GM23248 (cell line): Measurements from ENCODE around the gene TMPRSS3. TPM values are rescaled to one million over a fixed set of nuclear protein-coding genes. Genes with fewer than 3 reads are reported as not detected.

ENCODE experiments used
- DNase-seq: peaks from one replicate; pipeline ENCODE4 v3.0.0-alpha.2; 2015
- H2AFZ ChIP-seq: fragments of 200-600 bp; sonication (generic); 2 replicates; pipeline ENCODE4 v1.6.1; 2016; ENCODE audit warnings: antibody characterized with exemption
- H3F3A ChIP-seq: fragments of 200-600 bp; sonication (generic); 2 replicates; pipeline ENCODE4 v1.6.1; 2016; ENCODE audit warnings: mild to moderate bottlenecking, antibody characterized with exemption, mixed run types; ENCODE audit not compliant: insufficient read depth
- H3K27ac ChIP-seq: fragments of 200-600 bp; sonication (generic); 2 replicates; pipeline ENCODE4 v1.5.1; 2016; ENCODE audit warnings: mild to moderate bottlenecking
- H3K27me3 ChIP-seq: fragments of 200-600 bp; sonication (generic); replicated peaks from 2 replicates; pipeline ENCODE4 v1.6.1; 2016; ENCODE audit warnings: mild to moderate bottlenecking; ENCODE audit not compliant: insufficient read depth
- H3K36me3 ChIP-seq: fragments of 200-600 bp; sonication (generic); 2 replicates; pipeline ENCODE4 v1.6.1; 2016; ENCODE audit warnings: low read depth, mild to moderate bottlenecking
- H3K4me1 ChIP-seq: fragments of 200-600 bp; sonication (generic); 2 replicates; pipeline ENCODE4 v1.6.1; 2016; ENCODE audit warnings: mild to moderate bottlenecking; ENCODE audit not compliant: insufficient read depth
- H3K4me2 ChIP-seq: fragments of 200-600 bp; sonication (generic); one replicate; pipeline ENCODE4 v1.6.1; 2016; ENCODE audit warnings: mild to moderate bottlenecking; ENCODE audit not compliant: unreplicated experiment
- H3K4me3 ChIP-seq: fragments of 200-600 bp; sonication (generic); 2 replicates; pipeline ENCODE4 v1.5.1; 2016; ENCODE audit warnings: mild to moderate bottlenecking
- H3K79me2 ChIP-seq: fragments of 200-600 bp; sonication (generic); 2 replicates; pipeline ENCODE4 v1.6.1; 2016; ENCODE audit warnings: mild to moderate bottlenecking; ENCODE audit not compliant: insufficient read depth
- H3K9ac ChIP-seq: fragments of 200-600 bp; sonication (generic); 2 replicates; pipeline ENCODE4 v1.6.1; 2016; ENCODE audit warnings: mild to moderate bottlenecking
- H3K9me2 ChIP-seq: fragments of 200-600 bp; sonication (generic); 2 replicates; pipeline ENCODE4 v1.6.1; 2016; ENCODE audit warnings: mixed run types, mild to moderate bottlenecking, moderate library complexity; ENCODE audit not compliant: insufficient read depth
- H3K9me3 ChIP-seq: fragments of 200-600 bp; sonication (generic); one replicate; pipeline ENCODE4 v1.6.1; 2017; ENCODE audit warnings: low read depth
- H4K20me1 ChIP-seq: fragments of 200-600 bp; sonication (generic); 2 replicates; pipeline ENCODE4 v1.6.0; 2016; ENCODE audit not compliant: insufficient read depth
- EZH2 ChIP-seq: fragments of 200-600 bp; sonication (generic); IDR thresholded peaks from 2 replicates; pipeline ENCODE4 v1.6.1; 2018; ENCODE audit warnings: antibody characterized with exemption, mild to moderate bottlenecking; ENCODE audit not compliant: insufficient read depth, poor library complexity, severe bottlenecking
- EZH2phosphoT487 ChIP-seq: fragments of 200-600 bp; sonication (generic); IDR thresholded peaks from 2 replicates; pipeline ENCODE4 v1.6.1; 2018; ENCODE audit warnings: antibody characterized with exemption, moderate library complexity, mild to moderate bottlenecking, low read depth; ENCODE audit not compliant: insufficient read depth
- WGBS, 2 experiments: methylation state at CpG; one replicate each; pipeline ENCODE4 v1.1.6; 2015 to 2017; ENCODE audit warnings: low lambda C conversion rate in 2 of 2, low coverage in 1 of 2; ENCODE audit errors: missing lambda C conversion rate in 2 of 2; 5-methylcytosine and 5-hydroxymethylcytosine counted together
- in situ Hi-C: fragments of 300-500 bp; cut with MboI; formaldehyde crosslinking; loops from 2 replicates; pipeline ENCODE4 v1.15.0; 2020
- polyA plus RNA-seq: library from polyadenylated mRNA; unstranded; fragments of >200 nt; fragmentation: Nextera tagmentation; extraction: Ambion mirVana; gene quantifications from 2 replicates; pipeline ENCODE4 v1.2.1, GENCODE V29; 2016
- total RNA-seq: library from RNA; depleted of rRNA; stranded (reverse); fragments of >200 nt; shearing (Covaris generic); gene quantifications from 2 replicates; pipeline ENCODE4 v1.2.3, GENCODE V29; 2014

TMPRSS3 gene
- total and polyA plus RNA-seq, 2 experiments from 2014 or later, result not detected

GRCh38 chr21:42397746-42398394, 2.0 kb upstream of the TMPRSS3 start:
- Histone ChIP-seq H3K9me2 (no peaks in the 10 kb centered on the region), H3K9me3 (no peaks in the 10 kb centered on the region), H3K27ac (no peak overlapping the region), H3K9ac (no peak overlapping the region), H3K79me2 (no peaks in the 10 kb centered on the region), H3K4me2 (no peak overlapping the region), H3K27me3 (no peaks in the 10 kb centered on the region), H3K4me3 (no peak overlapping the region), H4K20me1 (no peaks in the 10 kb centered on the region), H3F3A (no peaks in the 10 kb centered on the region), H2AFZ (no peak overlapping the region), H3K36me3 (no peaks in the 10 kb centered on the region), H3K4me1 (no peaks in the 10 kb centered on the region)
- 56 to 58% methylated on average over 14 of the region's 14 CpGs for WGBS, 2 experiments
- in situ Hi-C loops, result no loop called here
- no peak for DNase-seq
- TF ChIP-seq EZH2phosphoT487, result no peak
- TF ChIP-seq EZH2, result no peak

GRCh38 chr21:42396799-42397745, 1.2 kb upstream of the TMPRSS3 start:
- Histone ChIP-seq H4K20me1 (no peaks in the 10 kb centered on the region), H3K4me3 (no peak overlapping the region), H3K79me2 (no peaks in the 10 kb centered on the region), H3K4me2 (no peak overlapping the region), H2AFZ (no peak overlapping the region), H3K27me3 (0 out of 2 replicates have a peak, but pooled peaks cover under 1% of the 10 kb centered on the region), H3K36me3 (no peaks in the 10 kb centered on the region), H3K4me1 (no peaks in the 10 kb centered on the region), H3K27ac (no peak overlapping the region), H3K9me3 (no peaks in the 10 kb centered on the region), H3F3A (no peaks in the 10 kb centered on the region), H3K9ac (no peak overlapping the region), H3K9me2 (no peaks in the 10 kb centered on the region)
- 58 to 60% methylated on average over 19 of the region's 19 CpGs for WGBS, 2 experiments
- in situ Hi-C loops, result no loop called here
- no peak for TF ChIP-seq EZH2phosphoT487
- no peak for TF ChIP-seq EZH2
- no peak for DNase-seq

GRCh38 chr21:42395302-42395701, 550 bp downstream of the TMPRSS3 start:
- DNase-seq, result no peak
- 68 to 69% methylated on average over 11 of the region's 11 CpGs for WGBS, 2 experiments
- Histone ChIP-seq H3K27ac (no peak overlapping the region), H3K27me3 (0 out of 2 replicates have a peak, but pooled peaks cover 5% of the 10 kb centered on the region), H3F3A (no peaks in the 10 kb centered on the region), H4K20me1 (no peaks in the 10 kb centered on the region), H3K4me2 (no peak overlapping the region), H3K36me3 (no peaks in the 10 kb centered on the region), H3K4me1 (no peaks in the 10 kb centered on the region), H3K9me3 (no peaks in the 10 kb centered on the region), H3K9me2 (no peaks in the 10 kb centered on the region), H2AFZ (no peak overlapping the region), H3K79me2 (no peaks in the 10 kb centered on the region), H3K9ac (no peak overlapping the region), H3K4me3 (no peak overlapping the region)
- TF ChIP-seq EZH2 (no peak), EZH2phosphoT487 (no peak)
- in situ Hi-C loops, result no loop called here

GRCh38 chr21:42393443-42393950, 2.4 kb downstream of the TMPRSS3 start:
- no peak for DNase-seq
- 66 to 69% methylated on average over 8 of the region's 8 CpGs for WGBS, 2 experiments

More at GRCh38 chr21:42393443-42393950, 2.4 kb downstream of the TMPRSS3 start:
- H3K79me2 ChIP-seq, result no peaks in the 10 kb centered on the region
- no peaks in the 10 kb centered on the region for H3K4me1 ChIP-seq
- in situ Hi-C loops, result no loop called here
- no peak overlapping the region for H3K4me3 ChIP-seq
- H3K4me2 ChIP-seq, result no peak overlapping the region
- TF ChIP-seq EZH2phosphoT487, result no peak
- no peak for TF ChIP-seq EZH2
- H3K36me3 ChIP-seq, result no peaks in the 10 kb centered on the region
- H3K9ac ChIP-seq, result no peak overlapping the region
- no peaks in the 10 kb centered on the region for H3F3A ChIP-seq
- no peak overlapping the region for H2AFZ ChIP-seq
- H3K9me2 ChIP-seq, result no peaks in the 10 kb centered on the region
- peaks cover 5% of the 10 kb centered on the region; the same call in 1 of the 2 replicates for H3K27me3 ChIP-seq
- H3K9me3 ChIP-seq, result no peaks in the 10 kb centered on the region
- no peak overlapping the region for H3K27ac ChIP-seq
- no peaks in the 10 kb centered on the region for H4K20me1 ChIP-seq
